ENCODE data around the gene E2F4. TPM values are rescaled to one million over a fixed set of nuclear protein-coding genes. Genes with fewer than 3 reads are reported as not detected.

Gene E2F4
- total RNA-seq, 1 experiment from 2014 or later: 114 TPM

DNA sequence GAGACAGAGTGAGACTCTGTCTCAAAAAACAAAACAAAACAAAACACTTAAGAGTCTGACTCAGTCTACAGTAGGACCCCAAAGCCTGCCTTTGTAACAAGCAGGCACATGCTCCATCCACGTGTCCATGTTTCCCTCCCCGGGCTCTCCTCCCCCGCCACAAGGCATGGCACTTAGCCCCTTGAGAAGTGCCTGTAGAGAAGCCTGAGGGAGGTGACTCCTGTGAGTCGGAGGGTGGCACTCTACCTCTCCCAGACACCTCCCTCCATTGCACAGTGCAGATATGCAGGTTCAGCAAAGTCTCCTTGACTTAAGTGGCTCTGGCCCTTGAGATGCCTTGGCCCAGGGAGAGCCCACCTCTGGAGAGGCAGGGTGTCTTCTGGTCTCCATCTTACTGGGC lies 48.6 kb downstream of the E2F4 start:
- peaks cover 72% of the 10 kb centered on the region for H3K79me2 ChIP-seq (ENCODE audit: insufficient read depth, low read length)

More for the DNA sequence above, 48.6 kb downstream of the E2F4 start:
- H3K27ac ChIP-seq (ENCODE audit: low read depth, low read length): peak overlapping the region; percentile 82
- ChIA-PET CTCF (no interaction called here), POLR2A (no interaction called here), RAD21 (ENCODE audit: low non-redundant PET in 1 of 2, low total read pairs in 2 of 2, uncharacterized antibody in 2 of 2, unreplicated experiment in 2 of 2) (no interaction called here)
- peaks cover 16 to 33% of the 10 kb centered on the region in 2 experiments for H3K36me3 ChIP-seq (ENCODE audit: control insufficient read depth in 1 of 2, insufficient read depth in 2 of 2, low read length in 2 of 2)
- no peaks in the 10 kb centered on the region for H3K9me3 ChIP-seq (ENCODE audit: control insufficient read depth in 1 of 2, insufficient read depth in 1 of 2, low read depth in 1 of 2, low read length in 2 of 2)
- DNase-seq (ENCODE audit: low read depth, low spot score) (no peak), ATAC-seq (0 out of 2 replicates have a peak, but pooled peaks have one; percentile 6)
- intact Hi-C loops (cut with micrococcal nuclease): no loop called here
- peaks cover 46 to 69% of the 10 kb centered on the region in 2 experiments for H3K4me1 ChIP-seq (ENCODE audit: control insufficient read depth in 1 of 2, insufficient read depth in 2 of 2, low read length in 2 of 2)
- H4K20me1 ChIP-seq (ENCODE audit: insufficient read depth): no peaks in the 10 kb centered on the region
- TF ChIP-seq ZFX (IDR thresholded peaks at IDR 0.05) (no peak), JUND (IDR thresholded peaks at IDR 0.05) (no peak), TCF7L2 (IDR thresholded peaks at IDR 0.05; ENCODE audit: borderline replicate concordance, extremely low read depth, insufficient read depth, insufficient read length) (no peak), EZH2 (IDR thresholded peaks at IDR 0.05) (no peak), ELF1 (IDR thresholded peaks at IDR 0.05; ENCODE audit: borderline replicate concordance, low read depth) (no peak), EZH2phosphoT487 (IDR thresholded peaks at IDR 0.05; ENCODE audit: borderline replicate concordance) (no peak), EGR1 (IDR thresholded peaks at IDR 0.05; ENCODE audit: low read depth) (no peak), SIN3A (IDR thresholded peaks at IDR 0.05; ENCODE audit: low read depth) (no peak), ZNF274 (IDR thresholded peaks at IDR 0.05; ENCODE audit: low read depth, low read length) (no peak), SRF (IDR thresholded peaks at IDR 0.05; ENCODE audit: low read depth) (no peak), CEBPB (IDR thresholded peaks at IDR 0.05; ENCODE audit: low read depth) (no peak), FOSL1 (IDR thresholded peaks at IDR 0.05; ENCODE audit: low read depth) (no peak), CBX3 (IDR thresholded peaks at IDR 0.05; ENCODE audit: low read depth) (no peak), POLR2A (IDR thresholded peaks at IDR 0.05; ENCODE audit: borderline replicate concordance, extremely low read depth, insufficient read depth, insufficient read length) (no peak), RAD21 (IDR thresholded peaks at IDR 0.05; ENCODE audit: low read depth) (no peak)
- TF ChIP-seq, protein P1, sequence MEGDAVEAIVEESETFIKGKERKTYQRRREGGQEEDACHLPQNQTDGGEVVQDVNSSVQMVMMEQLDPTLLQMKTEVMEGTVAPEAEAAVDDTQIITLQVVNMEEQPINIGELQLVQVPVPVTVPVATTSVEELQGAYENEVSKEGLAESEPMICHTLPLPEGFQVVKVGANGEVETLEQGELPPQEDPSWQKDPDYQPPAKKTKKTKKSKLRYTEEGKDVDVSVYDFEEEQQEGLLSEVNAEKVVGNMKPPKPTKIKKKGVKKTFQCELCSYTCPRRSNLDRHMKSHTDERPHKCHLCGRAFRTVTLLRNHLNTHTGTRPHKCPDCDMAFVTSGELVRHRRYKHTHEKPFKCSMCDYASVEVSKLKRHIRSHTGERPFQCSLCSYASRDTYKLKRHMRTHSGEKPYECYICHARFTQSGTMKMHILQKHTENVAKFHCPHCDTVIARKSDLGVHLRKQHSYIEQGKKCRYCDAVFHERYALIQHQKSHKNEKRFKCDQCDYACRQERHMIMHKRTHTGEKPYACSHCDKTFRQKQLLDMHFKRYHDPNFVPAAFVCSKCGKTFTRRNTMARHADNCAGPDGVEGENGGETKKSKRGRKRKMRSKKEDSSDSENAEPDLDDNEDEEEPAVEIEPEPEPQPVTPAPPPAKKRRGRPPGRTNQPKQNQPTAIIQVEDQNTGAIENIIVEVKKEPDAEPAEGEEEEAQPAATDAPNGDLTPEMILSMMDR (IDR thresholded peaks at IDR 0.05 in 2 of 3, conservative IDR thresholded peaks at IDR 0.05 in 1 of 3; ENCODE audit: borderline replicate concordance in 1 of 3, insufficient read depth in 1 of 3, low read depth in 2 of 3, low read length in 2 of 3): no peak
- TF ChIP-seq, protein P2, sequence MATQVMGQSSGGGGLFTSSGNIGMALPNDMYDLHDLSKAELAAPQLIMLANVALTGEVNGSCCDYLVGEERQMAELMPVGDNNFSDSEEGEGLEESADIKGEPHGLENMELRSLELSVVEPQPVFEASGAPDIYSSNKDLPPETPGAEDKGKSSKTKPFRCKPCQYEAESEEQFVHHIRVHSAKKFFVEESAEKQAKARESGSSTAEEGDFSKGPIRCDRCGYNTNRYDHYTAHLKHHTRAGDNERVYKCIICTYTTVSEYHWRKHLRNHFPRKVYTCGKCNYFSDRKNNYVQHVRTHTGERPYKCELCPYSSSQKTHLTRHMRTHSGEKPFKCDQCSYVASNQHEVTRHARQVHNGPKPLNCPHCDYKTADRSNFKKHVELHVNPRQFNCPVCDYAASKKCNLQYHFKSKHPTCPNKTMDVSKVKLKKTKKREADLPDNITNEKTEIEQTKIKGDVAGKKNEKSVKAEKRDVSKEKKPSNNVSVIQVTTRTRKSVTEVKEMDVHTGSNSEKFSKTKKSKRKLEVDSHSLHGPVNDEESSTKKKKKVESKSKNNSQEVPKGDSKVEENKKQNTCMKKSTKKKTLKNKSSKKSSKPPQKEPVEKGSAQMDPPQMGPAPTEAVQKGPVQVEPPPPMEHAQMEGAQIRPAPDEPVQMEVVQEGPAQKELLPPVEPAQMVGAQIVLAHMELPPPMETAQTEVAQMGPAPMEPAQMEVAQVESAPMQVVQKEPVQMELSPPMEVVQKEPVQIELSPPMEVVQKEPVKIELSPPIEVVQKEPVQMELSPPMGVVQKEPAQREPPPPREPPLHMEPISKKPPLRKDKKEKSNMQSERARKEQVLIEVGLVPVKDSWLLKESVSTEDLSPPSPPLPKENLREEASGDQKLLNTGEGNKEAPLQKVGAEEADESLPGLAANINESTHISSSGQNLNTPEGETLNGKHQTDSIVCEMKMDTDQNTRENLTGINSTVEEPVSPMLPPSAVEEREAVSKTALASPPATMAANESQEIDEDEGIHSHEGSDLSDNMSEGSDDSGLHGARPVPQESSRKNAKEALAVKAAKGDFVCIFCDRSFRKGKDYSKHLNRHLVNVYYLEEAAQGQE (IDR thresholded peaks at IDR 0.05; ENCODE audit: low read depth): no peak
- TF ChIP-seq, protein P3, sequence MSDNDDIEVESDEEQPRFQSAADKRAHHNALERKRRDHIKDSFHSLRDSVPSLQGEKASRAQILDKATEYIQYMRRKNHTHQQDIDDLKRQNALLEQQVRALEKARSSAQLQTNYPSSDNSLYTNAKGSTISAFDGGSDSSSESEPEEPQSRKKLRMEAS (IDR thresholded peaks at IDR 0.05): no peak
- TF ChIP-seq, protein P4, sequence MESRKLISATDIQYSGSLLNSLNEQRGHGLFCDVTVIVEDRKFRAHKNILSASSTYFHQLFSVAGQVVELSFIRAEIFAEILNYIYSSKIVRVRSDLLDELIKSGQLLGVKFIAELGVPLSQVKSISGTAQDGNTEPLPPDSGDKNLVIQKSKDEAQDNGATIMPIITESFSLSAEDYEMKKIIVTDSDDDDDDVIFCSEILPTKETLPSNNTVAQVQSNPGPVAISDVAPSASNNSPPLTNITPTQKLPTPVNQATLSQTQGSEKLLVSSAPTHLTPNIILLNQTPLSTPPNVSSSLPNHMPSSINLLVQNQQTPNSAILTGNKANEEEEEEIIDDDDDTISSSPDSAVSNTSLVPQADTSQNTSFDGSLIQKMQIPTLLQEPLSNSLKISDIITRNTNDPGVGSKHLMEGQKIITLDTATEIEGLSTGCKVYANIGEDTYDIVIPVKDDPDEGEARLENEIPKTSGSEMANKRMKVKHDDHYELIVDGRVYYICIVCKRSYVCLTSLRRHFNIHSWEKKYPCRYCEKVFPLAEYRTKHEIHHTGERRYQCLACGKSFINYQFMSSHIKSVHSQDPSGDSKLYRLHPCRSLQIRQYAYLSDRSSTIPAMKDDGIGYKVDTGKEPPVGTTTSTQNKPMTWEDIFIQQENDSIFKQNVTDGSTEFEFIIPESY (IDR thresholded peaks at IDR 0.05; ENCODE audit: extremely low read depth, insufficient replicate concordance, low read length): no peak
- TF ChIP-seq, protein P5, sequence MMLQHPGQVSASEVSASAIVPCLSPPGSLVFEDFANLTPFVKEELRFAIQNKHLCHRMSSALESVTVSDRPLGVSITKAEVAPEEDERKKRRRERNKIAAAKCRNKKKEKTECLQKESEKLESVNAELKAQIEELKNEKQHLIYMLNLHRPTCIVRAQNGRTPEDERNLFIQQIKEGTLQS (IDR thresholded peaks at IDR 0.05): no peak
- H3K9ac ChIP-seq (ENCODE audit: low read length): peak overlapping the region; percentile 67
- H3K27me3 ChIP-seq (ENCODE audit: insufficient read depth, low read length): no peaks in the 10 kb centered on the region
- H3K4me3 ChIP-seq (replicated peaks in 1 of 2; ENCODE audit: low read depth in 1 of 2, low read length in 2 of 2): no peak overlapping the region; a peak in 1 of 4 replicates
- no peaks in the 10 kb centered on the region for H3K9me2 ChIP-seq (ENCODE audit: insufficient read depth)
- no TSS peak for BruUV-seq (replicated peaks)
- H3K4me2 ChIP-seq (ENCODE audit: low read length): peak overlapping the region; percentile 87
- H2AFZ ChIP-seq (ENCODE audit: low read depth, low read length, poor library complexity, severe bottlenecking): no peak overlapping the region

Measured in HCT116 (cell line).